Muscle of back (tissue), 11 donors: ENCODE data around the gene SHISA5. TPM values are rescaled to one million over a fixed set of nuclear protein-coding genes. Genes with fewer than 3 reads are reported as not detected.
"Not testable (repeated sequence)": the region's sequence is repeated elsewhere in the genome, so short reads cannot be mapped to it uniquely, and the experiment has no call there.

Source experiments
- DNase-seq, 3 donors: peaks; one replicate each; pipeline versions ENCODE4 v3.0.0 to v3.0.0-alpha.2; 2013
- polyA plus RNA-seq, 10 donors: library from polyadenylated mRNA; unstranded; fragments of 120-200 nt; gene quantifications; one replicate each; pipeline ENCODE4 v1.2.1, GENCODE V29; 2013; ENCODE audit not compliant: insufficient read length in 10 of 10

Gene SHISA5
- polyA plus RNA-seq, 10 donors, result 54.3 to 89.5 (median 70.3) TPM

- DNase-seq, result not testable (repeated sequence)
Observed at GRCh38 chr3:48480891-48481290, 23.1 kb downstream of the SHISA5 start.

GRCh38 chr3:48478626-48479555, 25.1 kb downstream of the SHISA5 start:
- no peak for DNase-seq

- DNase-seq, result no peak
Observed at GRCh38 chr3:48477959-48478520, 25.9 kb downstream of the SHISA5 start.

- DNase-seq, result no peak
Observed at GRCh38 chr3:48476426-48477053, 27.4 kb downstream of the SHISA5 start.

- DNase-seq, result no peak
Observed at GRCh38 chr3:48475188-48475587, 28.8 kb downstream of the SHISA5 start.

- no peak for DNase-seq
Observed at GRCh38 chr3:48474619-48475018, 29.4 kb downstream of the SHISA5 start.

GRCh38 chr3:48474031-48474430, 29.9 kb downstream of the SHISA5 start:
- not testable (repeated sequence) for DNase-seq

GRCh38 chr3:48473617-48473952, 30.4 kb downstream of the SHISA5 start:
- no peak for DNase-seq

GRCh38 chr3:48472923-48473616, 30.9 kb downstream of the SHISA5 start:
- DNase-seq, result peak; percentile 88 to 96 (median 89)

GRCh38 chr3:48472673-48472922, 31.4 kb downstream of the SHISA5 start:
- DNase-seq, result no peak

GRCh38 chr3:48470286-48470685, 33.7 kb downstream of the SHISA5 start:
- DNase-seq, result no peak

GRCh38 chr3:48469046-48469915, 34.7 kb downstream of the SHISA5 start:
- DNase-seq, result no peak

- DNase-seq, result no peak
Observed at GRCh38 chr3:48468329-48468731, 35.6 kb downstream of the SHISA5 start.

GRCh38 chr3:48467473-48468267, 36.3 kb downstream of the SHISA5 start:
- DNase-seq, result no peak

- DNase-seq, result no peak
Observed at GRCh38 chr3:48467110-48467454, 36.9 kb downstream of the SHISA5 start.

- no peak for DNase-seq
Observed at GRCh38 chr3:48466386-48467109, 37.4 kb downstream of the SHISA5 start.

GRCh38 chr3:48465531-48466378, 38.2 kb downstream of the SHISA5 start:
- peak; percentile 98 to 99 (median 98) for DNase-seq

- DNase-seq, result no peak
Observed at GRCh38 chr3:48465237-48465530, 38.8 kb downstream of the SHISA5 start.

- DNase-seq, result no peak
Observed at GRCh38 chr3:48464713-48465221, 39.2 kb downstream of the SHISA5 start.
